Measurements from ENCODE around the gene DOCK3.
"Not testable (repeated sequence)": the region's sequence is repeated elsewhere in the genome, so short reads cannot be mapped to it uniquely, and the experiment has no call there.

Gene DOCK3

DNA sequence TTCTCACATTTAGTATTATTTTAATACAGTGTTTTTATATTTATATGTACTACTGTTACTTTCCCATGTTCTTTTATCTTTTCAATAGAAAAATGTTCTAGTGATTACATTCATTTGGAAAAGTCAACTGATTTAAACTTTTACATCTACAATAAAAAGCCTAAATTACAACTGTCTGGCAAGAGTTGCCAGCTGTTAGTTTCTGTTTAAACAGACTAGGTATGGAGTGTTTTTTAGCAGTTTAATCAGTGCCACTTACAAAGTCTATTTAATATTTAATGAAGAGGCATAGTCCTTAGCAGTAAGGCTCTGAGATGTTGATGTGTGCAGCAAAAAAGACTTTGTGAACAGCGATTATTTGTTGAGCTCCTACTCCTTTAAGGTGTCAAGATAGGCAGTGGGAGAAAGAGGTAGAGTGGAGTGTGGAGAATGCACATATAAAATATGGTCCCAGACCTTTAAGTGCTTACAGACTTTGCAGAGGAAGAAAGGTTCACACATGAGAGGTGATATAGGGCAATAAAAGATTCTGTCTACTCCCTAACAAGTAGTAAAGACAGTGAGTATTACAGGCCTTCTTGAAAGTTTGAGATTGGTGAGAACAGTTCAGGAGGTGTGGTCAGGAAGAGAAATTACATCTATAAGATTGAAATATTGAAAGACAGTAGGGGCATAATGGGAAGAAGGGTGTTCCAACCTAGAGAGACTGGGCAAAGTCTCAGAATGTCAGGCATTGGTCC, 320.5 kb downstream of the DOCK3 start:
- no peak for DNase-seq

DNA sequence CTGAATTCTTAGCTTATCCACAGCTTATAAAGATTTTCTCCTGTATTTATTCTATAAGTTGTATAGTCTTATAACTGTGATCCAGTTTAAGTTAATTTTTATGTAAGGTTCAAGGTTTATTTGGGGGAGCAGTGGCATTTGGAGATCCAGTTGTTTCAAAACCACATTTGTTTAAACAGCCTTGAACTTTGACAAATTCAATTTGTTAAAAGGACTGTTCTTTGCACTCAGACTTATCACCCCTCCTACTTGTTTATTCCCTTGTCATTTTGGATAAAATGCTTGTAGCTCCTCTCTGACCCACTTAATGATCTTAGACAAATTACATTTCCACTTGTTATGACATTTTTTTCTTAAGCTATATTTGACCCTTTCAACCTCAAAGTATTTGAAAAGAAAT, 327.8 kb downstream of the DOCK3 start:
- no peak for DNase-seq

DNA sequence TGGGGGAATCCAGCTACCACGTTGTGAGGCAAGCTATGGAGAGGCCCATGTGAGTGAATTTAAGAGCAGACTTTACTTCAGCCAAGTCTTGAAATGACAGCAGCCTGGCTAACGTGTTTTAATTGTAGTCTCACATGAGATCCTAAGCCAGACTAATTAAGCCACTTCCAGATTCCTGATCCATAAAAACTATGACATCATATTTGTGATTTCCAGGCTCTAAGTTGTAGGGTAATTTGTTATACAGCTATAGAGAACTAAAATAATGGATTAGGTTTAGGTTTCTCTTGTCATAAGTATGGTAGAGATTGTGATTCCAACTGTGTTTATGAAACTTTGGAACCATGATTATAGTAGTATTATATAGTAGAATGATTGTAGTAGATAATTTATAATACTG, 329.5 kb downstream of the DOCK3 start:
- no peak for DNase-seq

DNA sequence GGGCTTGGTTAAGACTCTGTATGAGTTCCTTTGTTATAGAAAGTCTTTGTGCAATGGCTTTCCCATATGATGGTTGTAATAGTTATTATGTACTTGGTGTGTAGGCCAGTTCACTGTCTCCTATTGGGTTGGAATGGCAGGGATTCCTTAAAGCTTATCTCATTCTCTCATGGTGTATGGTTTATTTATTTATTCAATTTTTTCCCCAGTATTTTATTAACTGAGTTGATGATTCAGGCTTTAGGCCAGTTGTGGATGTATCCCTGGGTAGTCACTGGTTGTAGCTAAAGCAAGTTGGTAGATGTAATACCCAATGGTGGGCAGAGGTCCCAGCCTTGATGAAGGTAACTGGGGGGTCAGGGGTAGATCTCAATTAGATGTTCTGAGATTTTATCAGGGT, 349.4 kb downstream of the DOCK3 start:
- no peak for DNase-seq

DNA sequence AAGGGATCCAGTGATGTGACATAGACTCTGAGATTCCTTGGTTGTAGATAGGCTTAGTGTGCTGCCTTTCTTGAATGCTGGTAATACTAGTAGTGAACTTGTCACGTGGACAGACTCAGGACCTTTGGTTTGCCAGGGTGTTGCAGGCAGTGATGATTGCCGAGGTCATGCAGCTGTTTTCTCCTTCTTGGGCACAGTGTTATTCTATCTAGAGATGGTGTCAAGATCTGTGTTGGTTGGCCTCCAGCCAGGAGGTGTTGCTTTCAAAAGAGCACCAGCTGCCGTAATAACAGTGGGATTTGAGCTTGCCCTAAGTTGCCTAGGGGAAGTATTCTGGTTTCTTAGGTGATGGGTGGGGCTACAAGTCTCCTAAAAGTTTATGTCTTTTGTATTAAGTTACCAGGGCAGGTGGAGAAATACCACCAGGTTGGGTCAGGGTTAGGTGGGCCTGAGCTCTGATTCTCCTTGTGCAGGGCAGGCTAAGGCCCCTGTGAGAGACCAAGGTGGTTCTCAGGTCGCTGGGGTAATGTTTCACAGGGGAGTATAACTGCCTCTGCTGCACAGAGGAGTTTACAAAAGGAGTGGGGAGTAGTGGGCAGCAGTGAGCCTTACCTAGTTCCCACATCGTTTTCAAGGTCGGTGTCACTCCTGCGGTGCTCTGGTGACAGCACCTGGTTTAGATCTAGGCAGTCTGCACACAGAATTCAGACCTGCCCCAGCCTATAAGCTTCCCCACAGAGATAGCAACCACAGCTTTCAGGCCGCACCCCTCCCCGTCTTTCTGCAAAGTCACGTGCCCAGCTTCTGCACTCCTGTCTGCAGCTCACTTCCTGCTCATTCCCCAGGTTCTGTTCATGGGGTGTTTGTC, 350.3 kb downstream of the DOCK3 start:
- peak; percentile 65 for DNase-seq

DNA sequence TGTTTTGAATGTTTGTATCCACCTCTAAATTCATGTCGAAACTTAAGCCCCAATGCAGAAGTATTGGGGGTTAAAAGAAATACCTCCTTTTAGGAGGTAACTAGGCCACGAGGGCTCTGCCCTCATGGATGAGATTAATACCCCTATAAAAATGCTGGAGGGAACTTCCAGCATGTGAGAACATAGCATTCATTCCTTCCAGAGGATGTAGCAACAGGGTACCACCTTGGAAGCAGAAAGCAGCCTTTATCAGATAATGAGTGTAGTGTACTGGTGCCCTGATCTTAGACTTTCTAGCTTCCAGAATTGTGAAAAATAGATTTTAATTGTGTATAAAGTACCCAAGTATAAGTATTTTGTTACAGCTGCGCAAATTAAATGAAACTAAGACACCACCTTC, 356.9 kb downstream of the DOCK3 start:
- no peak for DNase-seq

DNA sequence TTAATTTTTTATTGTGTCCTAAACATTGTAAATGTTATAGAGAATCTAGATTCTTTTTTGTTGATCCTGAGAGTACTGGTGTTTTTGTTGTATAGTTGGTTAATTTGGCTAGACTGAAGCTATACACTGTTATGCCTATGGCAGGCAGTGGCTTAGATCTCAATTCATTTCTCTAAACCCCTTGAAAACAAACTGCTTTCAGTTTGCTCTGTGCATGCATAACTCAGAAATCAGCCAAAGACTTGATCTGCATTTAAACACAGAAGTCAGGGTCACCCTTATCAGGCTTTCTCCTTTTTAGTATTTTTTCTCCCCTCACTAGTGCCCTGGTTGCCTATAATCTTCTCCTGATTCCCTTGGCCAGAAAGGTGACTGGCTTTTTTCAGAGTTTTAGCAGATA, 360.9 kb downstream of the DOCK3 start:
- no peak for DNase-seq

DNA sequence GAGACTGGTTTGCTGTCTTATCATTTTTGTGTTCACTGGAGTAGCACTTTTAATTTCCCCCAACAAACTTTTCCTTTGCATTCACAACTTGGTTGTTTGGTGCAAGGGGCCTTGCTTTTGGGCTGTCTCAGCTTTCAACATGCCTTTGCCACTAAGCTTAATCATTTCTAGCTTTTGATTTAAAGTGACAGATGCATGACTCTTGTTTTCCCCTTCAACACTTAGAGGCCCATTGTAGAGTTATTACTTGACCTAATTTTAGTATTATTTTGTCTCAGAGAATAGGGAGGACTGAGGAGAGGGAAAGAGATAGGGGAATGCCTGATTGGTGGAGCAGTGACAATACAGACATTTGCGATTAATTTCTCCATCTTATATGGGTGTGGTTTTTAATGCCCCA, 370.3 kb downstream of the DOCK3 start:
- DNase-seq, result no peak

DNA sequence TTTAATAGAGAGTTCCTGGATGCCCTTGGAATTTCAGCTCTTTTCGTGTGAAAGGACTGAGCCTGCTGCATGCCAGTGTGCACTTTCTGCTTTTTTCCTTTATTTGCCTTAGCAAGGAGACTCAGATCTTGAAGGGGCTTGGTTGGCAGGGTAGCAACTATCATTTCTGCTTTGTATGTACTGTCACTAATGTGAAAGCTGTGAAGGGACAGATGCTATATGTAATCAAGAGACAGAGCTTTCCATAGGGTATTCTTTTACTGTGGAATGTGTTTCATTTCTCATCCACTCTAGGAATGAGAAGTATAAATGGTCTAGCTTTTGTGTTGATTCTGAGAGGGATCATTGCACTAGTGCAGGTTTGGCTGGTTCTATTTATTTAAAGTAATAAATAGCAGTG, 377.8 kb downstream of the DOCK3 start:
- no peak for DNase-seq

DNA sequence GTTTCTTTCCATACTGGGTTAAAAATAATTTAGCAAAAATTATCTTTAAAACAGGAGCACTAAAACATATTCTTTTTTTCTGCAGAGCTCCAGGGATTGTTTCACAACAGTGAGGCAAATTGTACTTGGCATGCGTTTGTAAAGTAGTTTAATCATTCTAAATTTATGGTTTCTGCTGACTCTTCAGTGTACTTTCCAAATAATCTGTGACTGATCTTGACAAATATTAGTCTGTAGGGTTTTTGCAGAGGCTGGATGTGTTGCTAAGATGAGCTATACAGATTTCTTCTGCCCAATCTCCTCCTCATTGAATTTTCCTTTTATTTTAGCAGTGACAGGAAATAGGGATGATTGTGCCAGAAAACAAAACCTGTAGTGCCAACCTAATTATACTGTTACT, 382.4 kb downstream of the DOCK3 start:
- DNase-seq, result no peak

DNA sequence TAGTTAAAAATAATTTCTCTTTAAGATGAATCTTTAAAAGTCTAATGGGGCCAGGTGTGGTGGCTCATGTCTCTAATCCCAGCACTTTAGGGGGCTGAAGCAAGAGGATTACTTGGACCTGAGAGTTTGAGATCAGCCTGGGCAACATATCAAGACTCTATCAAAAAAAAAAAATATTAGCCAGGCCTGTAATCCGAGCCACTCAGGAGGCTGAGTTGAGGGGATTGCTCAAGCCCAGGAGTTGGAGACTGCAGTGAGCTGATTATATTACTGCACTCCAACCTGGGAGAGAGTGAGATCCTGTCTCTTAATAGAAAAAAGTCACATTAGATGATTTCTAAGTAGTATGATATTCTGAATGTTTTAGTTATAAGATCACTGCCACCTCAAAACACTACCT, 388.3 kb downstream of the DOCK3 start:
- no peak for DNase-seq

DNA sequence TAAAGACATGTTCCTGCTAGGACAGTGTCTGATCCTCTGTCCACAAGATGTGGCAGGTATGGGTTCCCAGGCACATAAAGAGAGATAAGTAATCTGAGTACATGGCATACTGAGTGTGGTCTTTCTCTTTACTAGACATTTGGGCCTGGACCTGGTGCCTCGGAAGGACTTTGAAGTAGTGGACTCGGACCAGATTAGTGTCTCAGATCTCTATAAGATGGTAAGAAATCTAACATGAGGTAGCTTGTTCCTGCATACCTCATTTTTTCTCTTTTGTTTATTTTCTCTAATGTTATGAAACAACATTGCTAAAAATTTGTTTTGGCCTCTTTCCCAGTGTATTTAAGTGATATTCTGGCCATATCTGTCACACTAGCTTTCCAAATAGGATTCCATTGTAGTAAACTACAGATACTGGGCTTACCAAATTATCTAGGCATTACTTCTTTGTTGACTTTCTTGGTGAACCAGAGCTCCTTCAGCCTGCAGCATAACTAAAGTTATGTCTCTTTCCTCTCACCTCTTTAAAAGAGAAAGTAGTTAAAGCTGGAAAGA, 400.6 kb downstream of the DOCK3 start:
- DNase-seq, result no peak

DNA sequence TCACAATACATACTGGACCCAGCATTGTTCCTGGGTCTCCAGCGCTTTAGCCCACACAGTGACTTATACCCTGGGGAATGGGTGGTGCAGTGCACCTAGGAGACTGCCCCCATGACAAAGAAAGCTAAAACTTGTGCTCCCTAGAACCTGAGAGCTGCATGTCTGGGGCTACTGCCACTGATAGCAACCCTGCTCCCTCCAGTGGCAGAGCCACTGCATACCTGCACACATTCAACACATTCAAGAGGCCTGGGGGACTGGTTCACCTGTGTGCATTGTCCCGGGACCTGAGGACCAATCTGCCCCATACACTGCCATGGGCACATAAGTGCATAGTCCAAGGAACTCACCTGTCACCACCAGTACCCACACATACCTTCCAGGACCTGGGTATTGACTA, 407.6 kb downstream of the DOCK3 start:
- no peak for DNase-seq

DNA sequence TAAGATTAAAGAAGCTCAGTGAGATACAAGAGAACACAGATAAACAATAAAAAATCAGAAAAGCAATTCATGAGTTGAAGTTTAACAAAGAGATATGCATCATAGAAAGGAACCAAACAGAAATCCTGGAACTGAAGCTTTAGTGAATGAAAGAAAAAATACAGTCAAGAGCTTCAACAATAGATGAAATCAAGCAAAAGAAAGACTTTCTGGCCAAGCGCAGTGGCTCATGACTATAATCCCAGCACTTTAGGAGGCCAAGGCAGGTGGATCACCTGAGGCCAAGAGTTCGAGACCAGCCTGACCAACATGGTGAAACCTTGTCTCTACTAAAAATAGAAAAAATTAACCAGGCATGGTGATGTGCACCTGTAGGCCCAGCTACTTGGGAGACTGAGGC, 408.8 kb downstream of the DOCK3 start:
- no peak for DNase-seq

DNA sequence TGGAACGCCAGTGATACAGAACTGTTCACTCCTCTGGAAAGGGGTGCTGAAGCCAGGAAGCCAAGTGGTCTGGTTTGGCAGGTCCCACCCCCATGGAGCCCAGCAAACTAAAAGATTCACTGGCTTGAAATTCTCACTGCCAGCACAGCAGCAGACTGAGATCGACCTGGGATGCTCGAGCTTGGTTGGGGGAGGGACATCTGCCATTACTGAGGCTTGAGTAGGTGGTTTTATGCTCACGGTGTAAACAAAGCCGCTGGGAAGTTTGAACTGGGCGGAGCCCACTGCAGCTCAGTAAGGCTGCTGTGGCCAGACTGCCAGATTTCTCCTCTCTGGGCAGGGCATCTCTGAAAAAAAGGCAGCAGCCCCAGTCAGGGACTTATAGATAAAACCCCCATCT, 417.4 kb downstream of the DOCK3 start:
- not testable (repeated sequence) for DNase-seq

DNA sequence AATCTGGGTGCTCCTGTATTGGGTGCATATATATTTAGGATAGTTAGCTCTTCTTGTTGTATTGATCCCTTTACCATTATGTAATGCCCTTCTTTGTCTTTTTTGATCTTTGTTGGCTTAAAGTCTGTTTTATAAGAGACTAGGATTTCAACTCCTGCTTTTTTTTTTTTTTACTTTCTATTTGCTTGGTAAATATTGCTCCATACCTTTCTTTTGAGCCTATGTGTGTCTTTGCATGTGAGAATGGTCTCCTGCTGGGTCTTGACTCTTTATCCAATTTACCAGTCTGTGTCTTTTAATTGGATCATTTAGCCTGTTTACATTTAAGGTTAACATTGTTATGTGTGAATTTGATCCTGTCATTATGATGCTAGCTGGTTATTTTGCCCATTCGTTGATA, 420.1 kb downstream of the DOCK3 start:
- DNase-seq, result not testable (repeated sequence)

DNA sequence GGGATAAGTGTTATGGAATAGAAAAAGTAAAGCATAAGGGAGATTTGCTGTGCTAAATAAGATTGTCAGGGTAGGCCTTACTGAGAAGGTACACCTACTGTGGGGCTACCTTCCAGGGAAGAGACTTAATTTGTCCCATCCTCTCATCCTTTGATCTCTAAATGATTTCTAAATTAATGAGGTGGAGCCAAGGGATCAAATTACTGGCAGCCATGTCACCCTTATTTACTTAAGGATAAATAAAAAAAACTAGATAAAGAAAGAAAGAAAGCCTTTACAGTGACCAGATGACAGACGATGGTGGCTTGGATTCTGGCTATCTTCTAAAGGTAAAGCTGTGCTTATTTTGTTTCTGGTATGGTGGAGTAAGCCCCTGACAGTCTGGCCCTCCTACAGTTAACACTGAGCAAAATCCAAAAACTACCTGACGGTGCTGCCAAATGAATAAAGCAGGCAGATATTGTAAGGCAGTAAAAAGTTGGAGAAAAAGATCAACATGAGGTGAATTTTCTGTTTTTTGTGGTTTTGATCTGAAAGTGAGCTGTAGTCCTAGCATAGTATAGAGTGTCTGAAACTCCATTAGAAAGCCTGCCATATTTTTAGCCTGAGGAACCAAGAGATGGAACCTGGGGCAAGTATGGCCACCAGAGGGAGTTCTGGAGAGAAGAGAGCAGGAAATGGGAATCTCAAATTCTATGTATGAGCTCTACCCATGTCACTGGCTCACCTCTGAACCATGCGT, 425.2 kb downstream of the DOCK3 start:
- no peak for DNase-seq

DNA sequence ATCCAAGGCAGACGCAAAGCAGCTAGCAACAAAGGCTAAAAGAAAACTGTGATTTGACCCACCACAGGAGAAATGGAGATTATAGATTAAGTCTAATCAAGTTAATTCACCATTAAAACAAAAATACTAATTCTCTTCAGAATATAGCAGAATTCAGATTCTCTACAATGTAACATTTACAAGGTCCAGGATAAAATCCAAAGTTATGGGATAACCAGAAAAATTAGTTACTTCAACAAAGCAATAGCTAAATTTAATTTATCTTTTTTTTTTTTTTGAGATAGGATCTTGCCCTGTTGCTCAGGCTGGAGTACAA, 425.8 kb downstream of the DOCK3 start:
- DNase-seq, result no peak

DNA sequence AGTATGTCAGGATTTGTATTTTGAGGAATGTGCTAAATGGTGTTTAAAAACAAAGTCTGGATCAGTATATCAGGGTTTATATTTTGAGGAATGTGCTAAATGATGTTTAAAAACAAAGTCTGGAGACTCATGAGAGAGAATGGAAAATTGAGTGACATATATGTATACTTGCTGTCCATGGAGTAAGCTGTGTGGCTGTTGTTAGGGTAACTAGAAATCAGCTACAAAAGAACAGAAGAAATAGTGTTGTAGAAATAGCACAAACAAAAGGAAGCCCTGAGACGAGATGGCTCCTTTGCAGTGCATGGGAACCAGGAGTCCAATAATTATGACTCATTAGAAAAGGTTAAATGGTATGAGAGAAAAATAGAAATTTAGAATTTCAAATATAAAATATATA, 427.7 kb downstream of the DOCK3 start:
- no peak for DNase-seq

DNA sequence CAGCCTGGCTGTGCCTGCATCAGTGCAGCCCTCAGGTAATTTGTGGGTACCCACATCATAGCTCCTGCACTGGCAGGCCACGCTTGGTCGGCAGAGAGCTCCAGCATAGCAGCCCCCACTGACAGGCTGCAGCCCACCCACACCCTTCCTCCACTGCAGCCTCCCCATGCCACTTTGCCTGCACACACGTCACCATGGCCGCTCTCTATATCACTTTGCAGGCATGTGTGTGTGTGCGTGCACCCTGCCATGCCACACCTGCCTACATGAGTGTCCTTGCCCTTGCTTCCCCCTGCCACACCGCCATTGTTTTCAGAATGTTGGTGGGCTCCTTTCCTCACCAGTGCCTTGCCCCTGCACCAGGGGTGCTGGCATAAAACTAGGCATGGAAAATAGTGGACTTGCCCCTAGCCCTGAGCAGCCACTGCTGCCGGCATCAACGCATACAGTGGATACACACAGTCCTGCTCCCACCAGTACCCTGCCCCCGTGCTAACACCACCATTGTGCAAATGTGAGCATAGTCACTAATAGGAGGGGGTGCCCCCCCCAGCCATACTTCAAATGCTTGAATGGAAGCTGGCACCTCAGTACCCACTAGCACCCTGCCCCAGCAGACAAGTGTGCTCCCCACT, 431.6 kb downstream of the DOCK3 start:
- no peak for DNase-seq

DNA sequence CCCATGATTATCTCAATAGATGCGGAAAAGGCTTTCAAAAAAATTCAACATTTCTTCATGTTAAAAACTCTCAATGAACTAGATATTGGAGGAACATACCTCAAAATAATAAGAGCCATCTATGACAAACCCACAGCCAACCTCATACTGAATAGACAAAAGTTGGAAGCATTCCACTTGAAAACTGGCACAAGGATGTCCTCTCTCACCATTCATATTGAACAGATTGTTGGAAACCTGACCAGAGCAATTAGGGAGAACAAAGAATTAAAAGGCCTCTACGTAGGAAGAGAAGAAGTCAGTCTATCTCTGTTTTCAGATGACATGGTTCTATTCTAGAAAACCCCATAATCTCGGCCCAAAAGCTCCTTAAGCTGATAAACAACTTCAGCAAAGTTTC, 435.9 kb downstream of the DOCK3 start:
- DNase-seq, result no peak

DNA sequence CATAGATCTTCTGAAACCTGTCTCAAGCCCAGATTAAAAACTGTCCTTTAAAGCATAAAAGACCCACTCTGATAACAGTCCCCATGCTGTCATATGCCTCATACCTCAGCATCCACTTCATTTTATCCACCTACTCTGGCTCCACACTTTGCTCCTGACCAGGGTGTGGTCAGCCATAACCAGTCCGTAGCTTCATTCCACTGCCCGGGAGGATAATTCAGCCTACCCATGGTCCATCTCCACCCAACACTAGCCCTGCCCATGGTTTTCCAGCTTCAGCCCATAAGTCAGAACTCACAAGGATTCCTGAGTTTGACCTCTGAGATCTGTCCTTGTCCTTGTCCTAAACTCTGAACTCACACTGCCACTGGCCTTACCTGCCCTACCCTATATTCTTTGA, 448.2 kb downstream of the DOCK3 start:
- no peak for DNase-seq

DNA sequence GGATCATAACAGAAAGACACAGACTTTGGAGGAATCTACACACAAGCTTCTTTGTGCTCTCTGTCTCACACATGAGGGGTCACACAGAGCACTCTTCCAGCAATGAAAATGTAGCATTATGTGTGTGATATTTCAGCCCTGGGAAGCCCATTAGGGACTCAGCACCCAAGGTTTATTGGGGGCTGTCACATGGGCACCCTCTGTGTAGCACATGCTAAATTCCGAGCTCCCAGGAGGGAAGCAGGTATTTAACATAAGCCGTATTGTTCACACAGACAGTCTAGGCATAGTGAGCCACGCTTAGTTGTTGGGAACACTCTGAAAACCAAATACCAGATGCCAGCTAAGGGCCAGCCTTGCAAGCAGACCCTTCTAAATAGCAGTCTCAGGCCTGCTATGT, 448.8 kb downstream of the DOCK3 start:
- DNase-seq, result no peak
